Keratinocyte (primary cell): ENCODE data around the gene ABCC4.

Experiments
- CTCF ChIP-seq, 3 experiments: IDR thresholded peaks in 1 of 3; conservative IDR thresholded peaks in 1 of 3; optimal IDR thresholded peaks in 1 of 3; 2 replicates in 2 of 3; 3 replicates in 1 of 3; pipeline versions ENCODE3 to v1.5.1; 2011; ENCODE audit warnings: low read length in 3 of 3, mild to moderate bottlenecking in 3 of 3, moderate library complexity in 2 of 3, control low read depth in 1 of 3, inconsistent platforms in 1 of 3; ENCODE audit not compliant: insufficient read depth in 2 of 3; ENCODE audit errors: extremely low read depth in 1 of 3
- EZH2 ChIP-seq: IDR thresholded peaks from one replicate; pipeline ENCODE4 v1.6.1; 2012; ENCODE audit warnings: inconsistent platforms, mild to moderate bottlenecking, low read length, moderate library complexity

- TF ChIP-seq CTCF (optimal IDR thresholded peaks at IDR 0.05 in 1 of 3, IDR thresholded peaks at IDR 0.05 in 1 of 3, conservative IDR thresholded peaks at IDR 0.05 in 1 of 3; ENCODE audit: extremely low read depth in 1 of 3, insufficient read depth in 2 of 3, low read length in 3 of 3) (no peak), EZH2 (no peak)
Measured at GRCh38 chr13:95138876-95139585, 162.2 kb downstream of the ABCC4 start.
